ENCODE data around the gene EHD1. TPM values are rescaled to one million over a fixed set of nuclear protein-coding genes. Genes with fewer than 3 reads are reported as not detected.

Gene EHD1
- total RNA-seq, 1 experiment from 2014 or later = 92.8 TPM

- CTCF ChIA-PET = no interaction called here
- H3K4me3 Mint-ChIP-seq (ENCODE audit: low read depth, unreplicated experiment) = no peak overlapping the region
- peaks cover 35% of the 10 kb centered on the region for H3K36me3 Mint-ChIP-seq (ENCODE audit: insufficient read depth, unreplicated experiment)
- no peaks in the 10 kb centered on the region for H3K9me3 Mint-ChIP-seq (ENCODE audit: low read depth, unreplicated experiment)
- intact Hi-C loops (cut with micrococcal nuclease; ENCODE audit: unreplicated experiment) = no loop called here
- TF ChIP-seq CTCF (IDR thresholded peaks at IDR 0.05; ENCODE audit: unreplicated experiment) = no peak
- no peak for DNase-seq
- peaks cover 9% of the 10 kb centered on the region for H3K4me1 Mint-ChIP-seq (ENCODE audit: low read depth, unreplicated experiment)
- BruUV-seq (replicated peaks) = no TSS peak
- H3K27ac Mint-ChIP-seq (ENCODE audit: unreplicated experiment) = no peak overlapping the region
- no peaks in the 10 kb centered on the region for H3K27me3 Mint-ChIP-seq (ENCODE audit: unreplicated experiment)
Observed at GRCh38 chr11:64832467-64833197, 45.8 kb downstream of the EHD1 start.

GRCh38 chr11:64831411-64831891, 47.0 kb downstream of the EHD1 start:
- Mint-ChIP-seq H3K36me3 (ENCODE audit: insufficient read depth, unreplicated experiment) (peaks cover 39% of the 10 kb centered on the region), H3K4me1 (ENCODE audit: low read depth, unreplicated experiment) (peaks cover 9% of the 10 kb centered on the region), H3K27ac (ENCODE audit: unreplicated experiment) (no peak overlapping the region), H3K4me3 (ENCODE audit: low read depth, unreplicated experiment) (no peak overlapping the region), H3K27me3 (ENCODE audit: unreplicated experiment) (no peaks in the 10 kb centered on the region), H3K9me3 (ENCODE audit: low read depth, unreplicated experiment) (no peaks in the 10 kb centered on the region)
- BruUV-seq (replicated peaks) = no TSS peak
- CTCF ChIA-PET = no interaction called here
- no peak for DNase-seq
- intact Hi-C loops (cut with micrococcal nuclease; ENCODE audit: unreplicated experiment) = no loop called here
- TF ChIP-seq CTCF (IDR thresholded peaks at IDR 0.05; ENCODE audit: unreplicated experiment) = no peak

DNA sequence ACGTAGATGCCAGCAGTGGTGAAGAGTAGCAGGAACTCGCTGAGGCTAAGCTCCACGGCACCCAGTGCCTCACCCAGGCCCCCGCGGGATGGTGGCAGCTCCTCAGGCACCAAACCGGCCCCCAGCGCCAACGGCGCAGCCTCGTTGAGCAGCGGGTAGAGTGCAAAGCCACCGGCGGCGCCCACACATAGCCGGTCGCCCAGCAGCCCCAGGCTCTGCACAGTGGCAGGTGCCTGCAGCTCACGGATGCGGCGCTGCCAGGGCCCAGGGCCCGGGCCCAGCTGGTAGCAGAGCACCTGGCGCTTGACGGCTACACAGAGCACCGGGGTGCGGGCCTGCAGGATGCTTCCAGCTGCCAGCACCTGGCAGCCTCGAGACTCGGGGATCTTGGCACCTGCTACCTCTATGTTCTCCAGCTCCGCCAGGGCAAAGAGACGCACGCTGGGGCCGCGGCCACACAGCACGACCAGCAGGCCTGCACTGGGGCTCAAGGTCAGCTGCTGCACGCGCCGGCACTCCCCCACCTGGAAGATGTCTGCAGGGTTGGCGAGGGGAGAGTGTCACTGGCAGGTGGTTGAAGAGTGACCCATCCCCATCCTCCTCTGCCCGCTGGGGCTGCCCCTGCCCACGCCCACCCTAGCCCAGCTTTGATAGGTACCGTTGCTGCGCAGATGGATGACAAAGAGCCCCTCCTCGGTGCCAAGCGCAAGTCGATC, 48.7 kb downstream of the EHD1 start:
- H3K27ac Mint-ChIP-seq (ENCODE audit: unreplicated experiment) = no peak overlapping the region
- CTCF ChIA-PET = interaction anchor here (0.6 kb wide), 1 partner anchor 156 kb away, joined by 6 read pairs; no protein-coding TSS in a partner anchor
- no peaks in the 10 kb centered on the region for H3K27me3 Mint-ChIP-seq (ENCODE audit: unreplicated experiment)
- DNase-seq = no peak
- no TSS peak for BruUV-seq (replicated peaks)
- no peak for TF ChIP-seq CTCF (IDR thresholded peaks at IDR 0.05; ENCODE audit: unreplicated experiment)
- H3K9me3 Mint-ChIP-seq (ENCODE audit: low read depth, unreplicated experiment) = no peaks in the 10 kb centered on the region
- H3K4me1 Mint-ChIP-seq (ENCODE audit: low read depth, unreplicated experiment) = no peaks in the 10 kb centered on the region
- peaks cover 39% of the 10 kb centered on the region for H3K36me3 Mint-ChIP-seq (ENCODE audit: insufficient read depth, unreplicated experiment)
- H3K4me3 Mint-ChIP-seq (ENCODE audit: low read depth, unreplicated experiment) = no peak overlapping the region
- intact Hi-C loops (cut with micrococcal nuclease; ENCODE audit: unreplicated experiment) = no loop called here

DNA sequence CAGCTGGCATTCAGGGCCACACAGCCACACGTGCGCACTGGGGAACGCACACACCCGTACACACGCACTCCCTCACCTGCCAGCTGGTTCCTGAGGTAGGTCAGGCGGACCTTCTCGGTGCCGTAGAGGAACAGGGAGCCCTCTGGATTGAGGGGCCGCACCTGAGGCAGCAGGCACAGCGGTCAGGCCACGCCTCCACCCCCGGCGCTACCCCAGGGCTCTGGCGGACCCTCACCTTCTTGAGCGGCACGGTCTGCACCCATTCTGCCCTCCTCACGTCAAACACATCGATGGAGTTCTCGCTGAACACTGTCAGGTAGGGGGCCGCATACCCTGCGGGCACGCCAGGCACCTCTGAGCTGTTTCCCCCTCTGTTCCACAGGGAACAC, 51.0 kb downstream of the EHD1 start:
- H3K27ac Mint-ChIP-seq (ENCODE audit: unreplicated experiment) = no peak overlapping the region
- no peaks in the 10 kb centered on the region for H3K9me3 Mint-ChIP-seq (ENCODE audit: low read depth, unreplicated experiment)
- no peak overlapping the region for H3K4me3 Mint-ChIP-seq (ENCODE audit: low read depth, unreplicated experiment)
- no peaks in the 10 kb centered on the region for H3K4me1 Mint-ChIP-seq (ENCODE audit: low read depth, unreplicated experiment)
- CTCF ChIA-PET = no interaction called here
- TF ChIP-seq CTCF (IDR thresholded peaks at IDR 0.05; ENCODE audit: unreplicated experiment) = no peak
- no TSS peak for BruUV-seq (replicated peaks)
- DNase-seq = no peak
- no peaks in the 10 kb centered on the region for H3K27me3 Mint-ChIP-seq (ENCODE audit: unreplicated experiment)
- intact Hi-C loops (cut with micrococcal nuclease; ENCODE audit: unreplicated experiment) = no loop called here
- peaks cover 37% of the 10 kb centered on the region for H3K36me3 Mint-ChIP-seq (ENCODE audit: insufficient read depth, unreplicated experiment)
